Liver (tissue), 9 donors: ENCODE data around the gene RPL7A. TPM values are rescaled to one million over a fixed set of nuclear protein-coding genes. Genes with fewer than 3 reads are reported as not detected.

Source experiments
- DNase-seq: peaks from one replicate; pipeline ENCODE4 v3.0.0-alpha.2; 2017; ENCODE audit warnings: low spot score
- H3K27ac ChIP-seq, 2 donors: one replicate each; pipeline ENCODE4 v1.7.0; 2013; ENCODE audit warnings: inconsistent platforms in 2 of 2, low read length in 2 of 2, control low read depth in 1 of 2, low read depth in 1 of 2, mild to moderate bottlenecking in 1 of 2
- H3K27me3 ChIP-seq, 4 donors: one replicate each; pipeline versions ENCODE4 v1.6.1 to v1.7.0; 2013; ENCODE audit warnings: low read length in 3 of 4, inconsistent platforms in 1 of 4, mild to moderate bottlenecking in 1 of 4, moderate library complexity in 1 of 4; ENCODE audit not compliant: control insufficient read depth in 4 of 4, insufficient read depth in 4 of 4
- H3K36me3 ChIP-seq, 4 donors: one replicate each; pipeline versions ENCODE4 v1.6.1 to v1.7.0; 2013; ENCODE audit warnings: low read length in 3 of 4, mild to moderate bottlenecking in 3 of 4, low read depth in 1 of 4, moderate library complexity in 1 of 4; ENCODE audit not compliant: control insufficient read depth in 4 of 4, insufficient read depth in 3 of 4
- H3K4me1 ChIP-seq, 4 donors: one replicate each; pipeline versions ENCODE4 v1.6.1 to v1.7.0; 2013; ENCODE audit warnings: low read length in 3 of 4, mild to moderate bottlenecking in 3 of 4, moderate library complexity in 1 of 4; ENCODE audit not compliant: control insufficient read depth in 4 of 4, insufficient read depth in 4 of 4
- H3K4me3 ChIP-seq, 3 donors: one replicate each; pipeline versions ENCODE4 v1.6.1 to v1.7.0; 2013; ENCODE audit warnings: low read length in 3 of 3, control low read depth in 1 of 3, low read depth in 1 of 3, mild to moderate bottlenecking in 1 of 3
- H3K9ac ChIP-seq, 2 donors: one replicate each; pipeline ENCODE4 v1.7.0; 2013; ENCODE audit warnings: low read length in 2 of 2, mild to moderate bottlenecking in 2 of 2, moderate library complexity in 2 of 2, control low read depth in 1 of 2, low read depth in 1 of 2
- H3K9me3 ChIP-seq, 4 donors: one replicate each; pipeline versions ENCODE4 v1.6.1 to v1.7.0; 2013; ENCODE audit warnings: low read length in 3 of 4; ENCODE audit not compliant: control insufficient read depth in 4 of 4
- ATF3 ChIP-seq: IDR thresholded peaks from 2 replicates; pipeline ENCODE4 v1.6.1; 2016; ENCODE audit warnings: antibody characterized with exemption
- EGR1 ChIP-seq, 2 donors: IDR thresholded peaks; 2 replicates each; pipeline ENCODE4 v1.6.1; 2016 to 2018; ENCODE audit warnings: antibody characterized with exemption in 2 of 2, low read depth in 2 of 2
- FOXA1 ChIP-seq: IDR thresholded peaks from 2 replicates; pipeline ENCODE4 v1.6.1; 2016; ENCODE audit warnings: antibody characterized with exemption
- FOXA2 ChIP-seq: IDR thresholded peaks from 2 replicates; pipeline ENCODE4 v1.6.1; 2016; ENCODE audit warnings: antibody characterized with exemption
- GABPA ChIP-seq, 2 donors: IDR thresholded peaks in 1 of 2; conservative IDR thresholded peaks in 1 of 2; 2 replicates each; pipeline ENCODE4 v1.6.1; 2016; ENCODE audit warnings: antibody characterized with exemption in 2 of 2, mild to moderate bottlenecking in 1 of 2, moderate library complexity in 1 of 2
- HNF4G ChIP-seq: IDR thresholded peaks from 2 replicates; pipeline ENCODE4 v1.6.1; 2016; ENCODE audit warnings: antibody characterized with exemption
- JUND ChIP-seq, 2 donors: IDR thresholded peaks; 2 replicates each; pipeline ENCODE4 v1.6.1; 2016; ENCODE audit warnings: antibody characterized with exemption in 2 of 2
- MAX ChIP-seq: IDR thresholded peaks from 2 replicates; pipeline ENCODE4 v1.6.1; 2016; ENCODE audit warnings: antibody characterized with exemption
- REST ChIP-seq: IDR thresholded peaks from 2 replicates; pipeline ENCODE4 v1.6.1; 2016; ENCODE audit warnings: antibody characterized with exemption, mild to moderate bottlenecking
- SP1 ChIP-seq: IDR thresholded peaks from 2 replicates; pipeline ENCODE4 v1.6.1; 2018; ENCODE audit warnings: antibody characterized with exemption, mild to moderate bottlenecking
- TAF1 ChIP-seq: conservative IDR thresholded peaks from 2 replicates; pipeline ENCODE4 v1.6.1; 2016; ENCODE audit warnings: antibody characterized with exemption, mild to moderate bottlenecking
- YY1 ChIP-seq: IDR thresholded peaks from 2 replicates; pipeline ENCODE4 v1.6.1; 2016; ENCODE audit warnings: antibody characterized with exemption, mild to moderate bottlenecking
- WGBS: extraction: QIAGEN DNeasy Blood & Tissue Kit; methylation state at CpG from one replicate; pipeline ENCODE4 v1.1.7; 2013; 5-methylcytosine and 5-hydroxymethylcytosine counted together
- polyA plus RNA-seq, 2 donors: library from polyadenylated mRNA; stranded (reverse) in 1 of 2; unstranded in 1 of 2; fragments of 200-250 nt in 1 of 2; fragments of >200 nt in 1 of 2; fragmentation: Nextera tagmentation in 1 of 2; extraction: Ambion mirVana in 1 of 2; gene quantifications; one replicate each; pipeline versions ENCODE4 v1.2.1 to v1.2.3, GENCODE V29; 2013 to 2015
- total RNA-seq, 2 donors: library from RNA; depleted of rRNA; stranded (reverse); fragments of >200 nt; gene quantifications; one replicate each; pipeline ENCODE4 v1.2.3, GENCODE V29; 2014
- donor health status: healthy.
- donor health status: healthy.
- donor health status: healthy.
- donor health status: healthy.
- donor health status: healthy.

Gene RPL7A
- total and polyA plus RNA-seq, 4 donors, result 215 to 930 (median 704) TPM

GRCh38 chr9:133301253-133302230 is 46.5 kb upstream of the RPL7A start:
- Histone ChIP-seq H3K9ac (no peak overlapping the region), H3K27me3 (no peaks in the 10 kb centered on the region), H3K4me3 (no peak overlapping the region), H3K27ac (no peak overlapping the region), H3K9me3 (no peaks in the 10 kb centered on the region), H3K36me3 (no peaks in the 10 kb centered on the region), H3K4me1 (no peaks in the 10 kb centered on the region)
- WGBS, result 90% methylated on average over 13 of the region's 13 CpGs
- TF ChIP-seq TAF1 (no peak), JUND (IDR thresholded peaks at IDR 0.05) (no peak), GABPA (IDR thresholded peaks at IDR 0.05 in 1 of 2, conservative IDR thresholded peaks at IDR 0.05 in 1 of 2) (no peak), HNF4G (no peak), SP1 (no peak), EGR1 (IDR thresholded peaks at IDR 0.05; ENCODE audit: low read depth in 2 of 2) (no peak), REST (no peak), FOXA2 (no peak), FOXA1 (no peak)
- DNase-seq, result no peak

- Histone ChIP-seq H3K27me3 (no peaks in the 10 kb centered on the region), H3K27ac (no peak overlapping the region), H3K4me1 (no peaks in the 10 kb centered on the region), H3K9ac (no peak overlapping the region), H3K36me3 (no peaks in the 10 kb centered on the region), H3K4me3 (no peak overlapping the region), H3K9me3 (no peaks in the 10 kb centered on the region)
- TF ChIP-seq GABPA (IDR thresholded peaks at IDR 0.05 in 1 of 2, conservative IDR thresholded peaks at IDR 0.05 in 1 of 2), result no peak
- no peak for TF ChIP-seq YY1
- TF ChIP-seq ATF3, result no peak
- no peak for TF ChIP-seq REST
- TF ChIP-seq TAF1, result no peak
- no peak for TF ChIP-seq MAX
- no peak for TF ChIP-seq JUND (IDR thresholded peaks at IDR 0.05)
- TF ChIP-seq HNF4G, result no peak
- no peak for TF ChIP-seq EGR1 (IDR thresholded peaks at IDR 0.05; ENCODE audit: low read depth in 2 of 2)
- TF ChIP-seq FOXA2, result no peak
- DNase-seq, result no peak
- 82% methylated on average over 26 of the region's 26 CpGs for WGBS
These were observed 44.5 kb upstream of the RPL7A start for GRCh38 chr9:133303266-133304157.
